Chondrocyte (in vitro differentiated cells): Measurements from ENCODE around the gene GRB10. TPM values are rescaled to one million over a fixed set of nuclear protein-coding genes. Genes with fewer than 3 reads are reported as not detected.

Source experiments
- DNase-seq: peaks from one replicate; pipeline ENCODE4 v3.0.0; 2021; ENCODE audit warnings: mixed read lengths, low spot score
- H3K27ac Mint-ChIP-seq: one replicate; pipeline ENCODE4 v1.8.0; 2021; ENCODE audit warnings: mild to moderate bottlenecking, moderate library complexity, mixed read lengths; ENCODE audit not compliant: unreplicated experiment
- H3K27me3 Mint-ChIP-seq: 2 replicates; pipeline ENCODE4 v1.8.0; 2021; ENCODE audit warnings: low read depth, mixed read lengths
- H3K36me3 Mint-ChIP-seq: 2 replicates; pipeline ENCODE4 v1.8.0; 2021; ENCODE audit warnings: low read depth, mixed read lengths
- H3K4me1 Mint-ChIP-seq: 2 replicates; pipeline ENCODE4 v1.8.0; 2021; ENCODE audit warnings: low read depth, mild to moderate bottlenecking, mixed read lengths
- H3K4me3 Mint-ChIP-seq: one replicate; pipeline ENCODE4 v1.8.0; 2021; ENCODE audit warnings: mild to moderate bottlenecking, moderate library complexity, mixed read lengths; ENCODE audit not compliant: unreplicated experiment
- H3K9me3 Mint-ChIP-seq: 2 replicates; pipeline ENCODE4 v1.8.0; 2021; ENCODE audit warnings: low read depth, mixed read lengths
- CTCF ChIP-seq: fragments of 200-600 bp; sonication (generic); IDR thresholded peaks from 2 replicates; pipeline ENCODE4 v1.5.0; 2021; ENCODE audit warnings: antibody characterized with exemption, mild to moderate bottlenecking, moderate library complexity
- total RNA-seq: library from RNA; stranded (reverse); gene quantifications from 3 replicates; pipeline ENCODE4 v1.2.1, GENCODE V29; 2021

Gene GRB10
- total RNA-seq, 1 donor from 2014 or later = 73.7 TPM

- H3K4me3 Mint-ChIP-seq = no peak overlapping the region
- no peaks in the 10 kb centered on the region for H3K36me3 Mint-ChIP-seq
- no peak for TF ChIP-seq CTCF
- H3K4me1 Mint-ChIP-seq = no peaks in the 10 kb centered on the region
- H3K27ac Mint-ChIP-seq = no peak overlapping the region
- DNase-seq = no peak
- peaks cover 51% of the 10 kb centered on the region for H3K27me3 Mint-ChIP-seq
- H3K9me3 Mint-ChIP-seq = no peaks in the 10 kb centered on the region
Measured at GRCh38 chr7:50558294-50559053, 224.2 kb downstream of the GRB10 start.

GRCh38 chr7:50557099-50557498, 225.6 kb downstream of the GRB10 start:
- no peaks in the 10 kb centered on the region for H3K36me3 Mint-ChIP-seq
- H3K9me3 Mint-ChIP-seq = no peaks in the 10 kb centered on the region
- no peaks in the 10 kb centered on the region for H3K4me1 Mint-ChIP-seq
- DNase-seq = no peak
- H3K27ac Mint-ChIP-seq = no peak overlapping the region
- H3K4me3 Mint-ChIP-seq = no peak overlapping the region
- no peak for TF ChIP-seq CTCF
- peaks cover 57% of the 10 kb centered on the region for H3K27me3 Mint-ChIP-seq

- Mint-ChIP-seq H3K9me3 (no peaks in the 10 kb centered on the region), H3K36me3 (no peaks in the 10 kb centered on the region), H3K4me3 (no peak overlapping the region), H3K27me3 (peaks cover 51% of the 10 kb centered on the region), H3K4me1 (no peaks in the 10 kb centered on the region), H3K27ac (no peak overlapping the region)
- no peak for TF ChIP-seq CTCF
- no peak for DNase-seq
Measured at GRCh38 chr7:50556247-50556991, 226.3 kb downstream of the GRB10 start.

GRCh38 chr7:50555594-50556140, 227.0 kb downstream of the GRB10 start:
- DNase-seq = no peak
- Mint-ChIP-seq H3K27ac (no peak overlapping the region), H3K4me3 (no peak overlapping the region), H3K4me1 (no peaks in the 10 kb centered on the region), H3K27me3 (peaks cover 45% of the 10 kb centered on the region), H3K9me3 (no peaks in the 10 kb centered on the region), H3K36me3 (no peaks in the 10 kb centered on the region)
- no peak for TF ChIP-seq CTCF
